ENCODE results near the gene PIP5KL1. TPM values are rescaled to one million over a fixed set of nuclear protein-coding genes. Genes with fewer than 3 reads are reported as not detected.

Gene PIP5KL1
- total and polyA plus RNA-seq, 2 donors (not counting 3 experiments of a cell fraction or from before 2014, with no cell fraction given): 1.5 to 2.9 TPM

DNA sequence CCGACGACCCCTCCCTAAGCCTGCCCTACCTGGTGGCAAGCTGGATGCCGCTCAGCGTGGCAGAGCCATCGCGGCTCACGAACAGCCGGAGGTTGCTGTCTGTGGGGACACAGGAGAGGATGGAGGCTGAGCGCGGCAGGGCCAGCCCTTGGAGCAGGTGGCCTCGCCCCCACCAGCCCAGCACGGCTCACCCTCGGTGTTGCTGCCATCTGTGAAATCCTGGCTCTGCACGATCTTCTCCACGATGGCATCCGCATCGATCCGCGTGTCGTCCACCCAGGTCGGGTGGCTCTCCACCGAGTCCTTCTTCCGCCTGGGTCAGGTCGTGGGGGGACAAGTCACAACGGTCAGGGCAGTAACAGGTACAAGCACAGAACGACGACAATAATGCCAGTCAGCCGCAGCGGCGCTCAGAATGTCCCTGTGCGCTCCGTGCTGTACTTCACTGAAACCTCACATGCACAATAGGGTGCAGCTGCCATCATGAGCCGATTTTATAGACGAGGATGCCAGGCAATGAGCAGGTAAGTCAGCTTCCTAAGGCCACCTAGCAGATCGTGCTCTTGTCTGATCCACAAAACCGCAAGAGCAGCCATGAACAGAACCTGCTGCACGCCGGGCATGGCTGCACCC, 14.1 kb upstream of the PIP5KL1 start:
- POLR2A ChIA-PET: no interaction called here
- TF ChIP-seq POLR2AphosphoS5 (IDR thresholded peaks at IDR 0.05; ENCODE audit: insufficient read depth, low read depth, low read length) (no peak), FOS (IDR thresholded peaks at IDR 0.05; ENCODE audit: borderline replicate concordance, insufficient read depth, low read length) (no peak)
- TF ChIP-seq, protein P1, sequence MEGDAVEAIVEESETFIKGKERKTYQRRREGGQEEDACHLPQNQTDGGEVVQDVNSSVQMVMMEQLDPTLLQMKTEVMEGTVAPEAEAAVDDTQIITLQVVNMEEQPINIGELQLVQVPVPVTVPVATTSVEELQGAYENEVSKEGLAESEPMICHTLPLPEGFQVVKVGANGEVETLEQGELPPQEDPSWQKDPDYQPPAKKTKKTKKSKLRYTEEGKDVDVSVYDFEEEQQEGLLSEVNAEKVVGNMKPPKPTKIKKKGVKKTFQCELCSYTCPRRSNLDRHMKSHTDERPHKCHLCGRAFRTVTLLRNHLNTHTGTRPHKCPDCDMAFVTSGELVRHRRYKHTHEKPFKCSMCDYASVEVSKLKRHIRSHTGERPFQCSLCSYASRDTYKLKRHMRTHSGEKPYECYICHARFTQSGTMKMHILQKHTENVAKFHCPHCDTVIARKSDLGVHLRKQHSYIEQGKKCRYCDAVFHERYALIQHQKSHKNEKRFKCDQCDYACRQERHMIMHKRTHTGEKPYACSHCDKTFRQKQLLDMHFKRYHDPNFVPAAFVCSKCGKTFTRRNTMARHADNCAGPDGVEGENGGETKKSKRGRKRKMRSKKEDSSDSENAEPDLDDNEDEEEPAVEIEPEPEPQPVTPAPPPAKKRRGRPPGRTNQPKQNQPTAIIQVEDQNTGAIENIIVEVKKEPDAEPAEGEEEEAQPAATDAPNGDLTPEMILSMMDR (IDR thresholded peaks at IDR 0.05; ENCODE audit: extremely low read depth in 1 of 2, insufficient read depth in 1 of 2, low read depth in 1 of 2, low read length in 2 of 2): no peak
- FAIRE-seq (no peak), DNase-seq (ENCODE audit: low read depth, low spot score) (no peak)
- Histone ChIP-seq H2AFZ (ENCODE audit: low read depth, low read length) (no peak overlapping the region), H3K4me2 (ENCODE audit: insufficient read depth, low read length) (no peak overlapping the region), H3K79me2 (ENCODE audit: control insufficient read depth, insufficient read depth, low read length) (no peaks in the 10 kb centered on the region), H3K27ac (ENCODE audit: insufficient read depth, low read depth, low read length) (no peak overlapping the region), H3K9ac (replicated peaks; ENCODE audit: extremely low read depth, insufficient read depth, low read length) (no peak overlapping the region), H3K27me3 (ENCODE audit: control insufficient read depth in 2 of 2, insufficient read depth in 2 of 2, low read length in 2 of 2) (no peaks in the 10 kb centered on the region), H3K4me3 (replicated peaks in 1 of 3; ENCODE audit: insufficient read depth in 1 of 3, low read depth in 1 of 3, low read length in 3 of 3) (no peak overlapping the region), H4K20me1 (replicated peaks; ENCODE audit: control insufficient read depth, extremely low read depth, insufficient read depth, low read length) (no peaks in the 10 kb centered on the region), H3K9me1 (replicated peaks; ENCODE audit: control insufficient read depth, extremely low read depth, insufficient read depth, low read length) (no peaks in the 10 kb centered on the region), H3K4me1 (ENCODE audit: control insufficient read depth, extremely low read depth, insufficient read depth, low read length) (no peaks in the 10 kb centered on the region), H3K36me3 (ENCODE audit: control insufficient read depth in 2 of 2, extremely low read depth in 1 of 2, insufficient read depth in 2 of 2, low read length in 2 of 2) (peaks cover 0 to 5% of the 10 kb centered on the region in 2 experiments), H3K9me3 (replicated peaks; ENCODE audit: control insufficient read depth, insufficient read depth, low read length) (no peaks in the 10 kb centered on the region)
- CTCF ChIA-PET: interaction anchor here (0.9 to 6.5 kb wide), 13 partner anchors 10 to 173 kb away, joined by 3 to 203 read pairs (median 5); partner anchors contain the start of gene EEIG1
- intact Hi-C loops (cut with micrococcal nuclease): no loop called here
- dilution Hi-C loops (cut with MboI; ENCODE audit: extremely low pct_ligation_motif_present, low sequenced_read_pairs): no loop called here
- BruUV-seq (replicated peaks): no TSS peak

- Histone ChIP-seq H3K36me3 (ENCODE audit: control insufficient read depth in 2 of 2, extremely low read depth in 1 of 2, insufficient read depth in 2 of 2, low read length in 2 of 2) (peaks cover 0 to 5% of the 10 kb centered on the region in 2 experiments), H3K9ac (replicated peaks; ENCODE audit: extremely low read depth, insufficient read depth, low read length) (no peak overlapping the region), H3K79me2 (ENCODE audit: control insufficient read depth, insufficient read depth, low read length) (no peaks in the 10 kb centered on the region), H3K4me3 (replicated peaks in 1 of 3; ENCODE audit: insufficient read depth in 1 of 3, low read depth in 1 of 3, low read length in 3 of 3) (no peak overlapping the region), H3K9me1 (replicated peaks; ENCODE audit: control insufficient read depth, extremely low read depth, insufficient read depth, low read length) (no peaks in the 10 kb centered on the region), H3K27me3 (ENCODE audit: control insufficient read depth in 2 of 2, insufficient read depth in 2 of 2, low read length in 2 of 2) (no peaks in the 10 kb centered on the region), H3K9me3 (replicated peaks; ENCODE audit: control insufficient read depth, insufficient read depth, low read length) (no peaks in the 10 kb centered on the region), H2AFZ (ENCODE audit: low read depth, low read length) (no peak overlapping the region), H3K4me2 (ENCODE audit: insufficient read depth, low read length) (no peak overlapping the region), H4K20me1 (replicated peaks; ENCODE audit: control insufficient read depth, extremely low read depth, insufficient read depth, low read length) (no peaks in the 10 kb centered on the region), H3K4me1 (ENCODE audit: control insufficient read depth, extremely low read depth, insufficient read depth, low read length) (no peaks in the 10 kb centered on the region), H3K27ac (ENCODE audit: insufficient read depth, low read depth, low read length) (no peak overlapping the region)
- ChIA-PET POLR2A (no interaction called here), CTCF (interaction anchor here (0.8 to 6.5 kb wide), 43 partner anchors 8 to 303 kb away, joined by 3 to 203 read pairs (median 5); partner anchors contain the start of genes EEIG1, NAIF1 and SLC25A25)
- no TSS peak for BruUV-seq (replicated peaks)
- TF ChIP-seq MAX (IDR thresholded peaks at IDR 0.05; ENCODE audit: insufficient read depth, insufficient read length) (no peak), MYC (IDR thresholded peaks at IDR 0.05; ENCODE audit: low read depth, low read length) (peak; percentile 13), FOS (IDR thresholded peaks at IDR 0.05; ENCODE audit: borderline replicate concordance, insufficient read depth, low read length) (no peak)
- TF ChIP-seq, protein P1 (IDR thresholded peaks at IDR 0.05; ENCODE audit: extremely low read depth in 1 of 2, insufficient read depth in 1 of 2, low read depth in 1 of 2, low read length in 2 of 2): peak; percentile 90 to 99
- peak; percentile 87 for FAIRE-seq
- peak; percentile 71 for DNase-seq (ENCODE audit: low read depth, low spot score)
- dilution Hi-C loops (cut with MboI; ENCODE audit: extremely low pct_ligation_motif_present, low sequenced_read_pairs) (no loop called here), intact Hi-C loops (cut with micrococcal nuclease) (loop anchor here (1.0 to 2.0 kb wide), 6 partner anchors 37 to 174 kb away; partner anchors contain the start of gene EEIG1)
These were observed 13.2 kb upstream of the PIP5KL1 start for GRCh38 chr9:127943731-127944144.

All from endothelial cell of umbilical vein (primary cell).